22Rv1 (cell line): ENCODE measurements around the gene EIF4A2.

ENCODE experiments used
- ZFX ChIP-seq: fragments of 450-650 bp; IDR thresholded peaks from 2 replicates; pipeline ENCODE4 v1.6.1; 2017; ENCODE audit warnings: antibody characterized with exemption, borderline replicate concordance
- TF ChIP-seq, protein P1 (sequence below): fragments of 450-650 bp; IDR thresholded peaks from 2 replicates; pipeline ENCODE4 v1.5.1; 2017; ENCODE audit warnings: mild to moderate bottlenecking

DNA sequence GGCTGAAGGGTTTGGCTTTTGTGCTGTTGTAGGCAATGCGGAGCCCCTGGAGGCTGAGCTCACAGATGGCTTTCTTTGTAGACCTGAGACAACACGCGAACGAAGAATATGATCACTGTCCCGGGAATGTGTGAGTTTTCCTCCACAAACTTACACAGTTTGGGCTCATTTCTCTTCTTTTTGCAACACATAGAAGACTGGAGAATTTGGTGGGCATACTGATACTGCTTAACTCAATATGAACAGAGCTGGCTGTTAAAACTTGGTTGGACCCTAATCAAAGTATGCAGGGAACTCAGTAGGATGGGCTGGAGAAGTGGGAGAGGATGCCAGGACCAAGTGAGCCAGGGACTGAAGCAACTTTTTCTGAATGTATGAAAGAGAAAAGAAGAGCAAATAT is 35.1 kb downstream of the EIF4A2 start:
- TF ChIP-seq, protein P1, sequence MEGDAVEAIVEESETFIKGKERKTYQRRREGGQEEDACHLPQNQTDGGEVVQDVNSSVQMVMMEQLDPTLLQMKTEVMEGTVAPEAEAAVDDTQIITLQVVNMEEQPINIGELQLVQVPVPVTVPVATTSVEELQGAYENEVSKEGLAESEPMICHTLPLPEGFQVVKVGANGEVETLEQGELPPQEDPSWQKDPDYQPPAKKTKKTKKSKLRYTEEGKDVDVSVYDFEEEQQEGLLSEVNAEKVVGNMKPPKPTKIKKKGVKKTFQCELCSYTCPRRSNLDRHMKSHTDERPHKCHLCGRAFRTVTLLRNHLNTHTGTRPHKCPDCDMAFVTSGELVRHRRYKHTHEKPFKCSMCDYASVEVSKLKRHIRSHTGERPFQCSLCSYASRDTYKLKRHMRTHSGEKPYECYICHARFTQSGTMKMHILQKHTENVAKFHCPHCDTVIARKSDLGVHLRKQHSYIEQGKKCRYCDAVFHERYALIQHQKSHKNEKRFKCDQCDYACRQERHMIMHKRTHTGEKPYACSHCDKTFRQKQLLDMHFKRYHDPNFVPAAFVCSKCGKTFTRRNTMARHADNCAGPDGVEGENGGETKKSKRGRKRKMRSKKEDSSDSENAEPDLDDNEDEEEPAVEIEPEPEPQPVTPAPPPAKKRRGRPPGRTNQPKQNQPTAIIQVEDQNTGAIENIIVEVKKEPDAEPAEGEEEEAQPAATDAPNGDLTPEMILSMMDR = no peak
- TF ChIP-seq ZFX = no peak
